Upper lobe of left lung (tissue), 4 donors: ENCODE data around the gene FHOD3.

Source experiments
- CTCF ChIP-seq, 6 experiments: fragments of 450-650 bp in 4 of 6; fragments of 200-600 bp in 2 of 6; sonication (generic) in 2 of 6; IDR thresholded peaks; one replicate each; pipeline ENCODE4 v1.5.1; 2016 to 2019; ENCODE audit warnings: antibody characterized with exemption in 6 of 6
- POLR2A ChIP-seq, 4 donors: fragments of 450-650 bp; IDR thresholded peaks; one replicate each; pipeline ENCODE4 v1.5.1; 2016 to 2017; ENCODE audit warnings: antibody characterized with exemption in 4 of 4, mild to moderate bottlenecking in 2 of 4
- POLR2AphosphoS5 ChIP-seq, 2 donors: sonication (generic); formaldehyde crosslinking; IDR thresholded peaks; one replicate each; pipeline ENCODE4 v1.5.1; 2017; ENCODE audit warnings: antibody characterized with exemption in 2 of 2

GRCh38 chr18:36327352-36328316 is 30.1 kb downstream of the FHOD3 start:
- TF ChIP-seq POLR2A (IDR thresholded peaks at IDR 0.05) (no peak), POLR2AphosphoS5 (IDR thresholded peaks at IDR 0.05) (no peak), CTCF (IDR thresholded peaks at IDR 0.05) (no peak)
